GM21423 (cell line): ENCODE measurements around the gene CCDC6.
A peak's percentile ranks its signal among the peaks of the same experiment; 100 is the strongest.
"Not testable (repeated sequence)": the region's sequence is repeated elsewhere in the genome, so short reads cannot be mapped to it uniquely, and the experiment has no call there.

ENCODE experiments used
- ATAC-seq: cut with Tn5 transposase; IDR thresholded peaks from one replicate; pipeline ENCODE4 v1.9.1; 2021; ENCODE audit warnings: mild to moderate bottlenecking, moderate library complexity; ENCODE audit not compliant: unreplicated experiment

The CCDC6 gene

DNA sequence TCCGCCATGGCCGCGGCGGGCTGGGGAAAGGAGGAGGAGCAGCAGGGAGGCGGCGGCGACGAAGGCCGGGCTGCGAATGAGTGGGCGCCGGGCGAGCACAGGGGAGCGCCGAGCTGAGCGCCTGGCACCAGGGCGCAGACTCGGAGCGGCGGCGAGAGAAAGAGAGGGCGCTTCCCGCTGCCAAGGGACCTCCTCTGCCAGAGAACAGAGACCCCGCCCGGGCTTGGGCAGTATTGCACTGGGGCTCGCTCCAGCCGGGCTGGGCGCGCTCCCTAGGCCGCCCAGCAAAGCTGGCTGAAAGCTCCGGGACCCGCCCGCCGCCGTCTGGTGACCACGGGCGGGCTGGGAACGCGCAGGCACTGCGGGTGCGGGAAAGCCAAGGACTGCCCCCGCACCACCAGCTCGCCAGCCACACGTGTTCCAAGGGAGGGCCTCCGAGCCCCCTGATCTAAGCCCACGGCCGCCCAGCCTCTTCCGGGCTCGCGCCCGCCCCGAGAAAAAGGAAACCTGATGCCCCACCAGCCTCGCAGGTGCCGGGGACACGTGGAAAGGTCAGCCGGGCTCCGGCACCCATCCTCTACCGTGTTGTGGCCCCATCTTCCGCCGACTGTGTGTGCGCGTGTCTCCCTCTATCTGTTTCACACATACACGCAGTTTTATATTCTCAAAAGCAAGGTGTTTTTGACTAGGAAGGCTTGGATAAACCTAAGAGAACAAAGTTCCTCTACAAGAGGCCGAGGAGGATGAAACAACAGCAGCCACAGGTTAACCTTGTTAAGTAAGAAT lies at the start of gene CCDC6:
TSS of gene CCDC6 (minus strand) at position 140 of the 786 bp plus-strand sequence. CDS start at position 8, 132 bp downstream.
- peak; percentile 78 for ATAC-seq

DNA sequence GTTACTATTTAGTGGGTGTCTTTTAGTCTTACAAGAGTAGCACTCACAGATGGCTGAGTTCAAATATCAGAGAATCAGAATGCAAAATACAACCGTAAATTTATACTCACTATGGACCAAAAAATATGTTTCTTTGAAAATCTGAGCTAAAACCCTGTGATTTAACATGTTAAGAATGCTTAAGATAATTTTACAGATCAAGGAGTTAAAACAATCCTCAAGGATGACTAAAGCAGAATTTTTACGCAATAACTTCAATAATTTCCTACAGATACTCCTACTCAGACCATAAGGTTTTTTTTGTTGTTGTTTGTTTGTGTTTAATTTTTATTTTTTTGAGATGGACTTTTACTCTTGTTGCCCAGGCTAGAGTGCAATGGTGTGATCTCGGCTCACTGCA lies 47.9 kb upstream of the CCDC6 start:
- no peak for ATAC-seq

DNA sequence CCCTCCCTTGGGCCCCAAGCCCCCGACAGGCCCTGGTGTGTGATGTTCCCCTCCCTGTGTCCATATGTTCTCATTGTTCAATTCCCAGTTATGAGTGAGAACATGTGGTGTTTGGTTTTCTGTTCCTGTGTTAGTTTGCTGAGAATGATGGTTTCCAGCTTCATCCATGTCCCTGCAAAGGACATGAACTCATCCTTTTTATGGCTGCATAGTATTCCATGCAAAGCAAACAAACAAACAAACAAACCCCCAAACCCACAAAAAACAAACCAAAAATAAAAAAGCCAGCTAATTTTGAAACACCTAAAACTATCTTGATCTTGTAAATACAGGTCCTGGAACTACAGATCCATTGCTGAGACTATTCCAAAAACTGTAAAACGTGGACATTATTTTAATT lies 47.4 kb upstream of the CCDC6 start:
- not testable (repeated sequence) for ATAC-seq

DNA sequence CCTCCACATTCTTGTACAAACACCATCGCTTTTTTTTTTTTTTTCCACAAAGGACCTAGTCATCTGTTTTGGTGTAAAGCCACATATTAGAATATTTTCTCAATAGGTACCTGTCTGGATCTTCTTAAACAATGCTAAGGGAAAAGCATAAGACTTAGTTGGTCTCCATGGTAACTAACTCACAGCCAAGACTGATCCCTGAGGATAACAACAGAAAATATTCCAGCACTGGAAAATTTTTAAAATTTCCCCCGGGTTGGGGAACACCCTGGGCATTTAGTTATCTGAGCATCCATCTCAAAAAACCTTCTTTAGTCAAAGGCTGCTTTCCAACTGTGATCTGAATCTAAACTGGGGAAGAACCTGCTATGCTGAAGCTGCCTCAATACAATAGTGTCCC lies 43.7 kb upstream of the CCDC6 start:
- ATAC-seq, result no peak

DNA sequence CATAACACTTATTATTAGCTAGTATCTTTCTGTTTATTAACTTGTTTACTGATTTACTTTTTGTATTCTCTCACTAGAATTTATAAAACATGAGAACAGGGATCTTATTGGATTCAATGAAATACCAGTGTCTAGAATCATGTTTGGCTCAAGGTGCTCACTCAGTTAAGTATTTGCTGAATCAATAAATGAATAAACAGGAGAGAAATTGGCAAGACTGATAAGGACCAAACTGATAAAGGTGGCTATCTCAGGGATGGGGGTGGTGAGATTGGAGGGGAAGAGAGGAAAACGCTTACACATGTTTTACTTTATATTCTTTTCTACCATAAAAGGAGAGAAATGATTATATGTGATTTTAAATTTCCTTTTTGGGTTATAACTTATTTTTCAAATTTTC lies 43.3 kb upstream of the CCDC6 start:
- no peak for ATAC-seq

DNA sequence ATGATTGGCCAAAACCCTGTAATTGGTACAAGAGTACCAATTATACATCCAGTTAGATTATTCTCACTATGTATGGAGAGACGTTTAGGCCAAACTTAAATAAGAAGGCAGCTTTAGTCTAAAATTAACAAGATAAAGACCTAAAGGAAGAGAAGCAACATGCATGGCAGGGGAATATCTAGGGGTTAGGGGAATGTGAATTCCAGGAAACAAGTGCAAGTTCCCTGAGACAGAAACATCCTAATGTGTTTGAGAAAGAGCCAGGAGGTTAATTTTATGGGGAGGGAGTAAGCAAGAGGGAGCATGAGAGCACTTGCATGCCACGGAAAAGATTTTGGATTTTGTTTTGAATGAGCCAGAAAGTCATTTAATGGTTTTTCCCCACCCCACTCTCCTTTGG lies 39.6 kb upstream of the CCDC6 start:
- ATAC-seq, result no peak

DNA sequence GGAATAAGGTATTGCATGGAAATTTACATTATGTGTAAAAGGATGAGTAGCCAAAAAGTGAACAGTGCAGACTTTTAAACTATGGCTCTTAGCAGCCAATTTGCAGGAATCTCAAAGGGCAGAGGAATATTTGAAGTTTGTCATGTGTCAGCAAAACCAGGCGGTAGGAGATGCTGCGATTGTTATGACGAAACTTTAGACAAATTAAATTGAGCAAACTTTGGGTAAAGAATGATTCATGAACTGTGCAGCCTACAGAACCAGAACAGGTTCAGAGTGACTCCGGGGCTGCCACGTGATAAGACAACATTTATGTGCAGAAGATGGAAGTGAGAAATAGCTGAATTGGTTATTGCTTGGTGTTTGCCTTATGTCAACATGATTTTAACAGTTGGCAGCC lies 39.2 kb upstream of the CCDC6 start:
- ATAC-seq, result no peak

DNA sequence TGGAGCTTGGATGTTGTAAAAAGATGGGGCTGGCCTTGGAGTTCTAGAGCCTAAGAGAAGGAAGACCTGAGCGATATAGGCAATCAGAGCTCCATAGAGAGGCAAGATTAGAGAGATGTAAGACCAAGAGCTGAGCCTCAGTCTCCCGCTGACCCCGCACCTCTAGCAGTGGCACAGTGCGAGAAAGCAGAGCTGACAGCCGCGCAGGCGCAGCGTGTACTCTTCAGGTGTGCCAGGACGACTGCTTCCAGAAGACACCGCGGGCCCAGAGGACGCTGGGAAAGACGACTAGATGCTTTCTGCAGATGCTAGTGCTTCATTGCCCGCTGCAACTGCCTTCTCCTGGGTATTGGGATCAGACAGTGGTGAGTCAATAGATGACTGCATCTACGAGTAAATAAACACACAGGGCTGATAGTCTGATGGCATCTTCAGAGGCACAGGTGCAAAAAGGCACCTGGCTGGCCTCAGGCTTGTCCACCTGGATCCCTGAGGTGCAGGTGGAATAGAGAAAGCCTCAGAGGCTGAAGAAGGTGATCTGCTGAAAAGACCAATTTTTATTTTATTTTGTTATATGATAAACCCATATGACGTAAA lies 38.1 kb upstream of the CCDC6 start:
- ATAC-seq, result no peak

DNA sequence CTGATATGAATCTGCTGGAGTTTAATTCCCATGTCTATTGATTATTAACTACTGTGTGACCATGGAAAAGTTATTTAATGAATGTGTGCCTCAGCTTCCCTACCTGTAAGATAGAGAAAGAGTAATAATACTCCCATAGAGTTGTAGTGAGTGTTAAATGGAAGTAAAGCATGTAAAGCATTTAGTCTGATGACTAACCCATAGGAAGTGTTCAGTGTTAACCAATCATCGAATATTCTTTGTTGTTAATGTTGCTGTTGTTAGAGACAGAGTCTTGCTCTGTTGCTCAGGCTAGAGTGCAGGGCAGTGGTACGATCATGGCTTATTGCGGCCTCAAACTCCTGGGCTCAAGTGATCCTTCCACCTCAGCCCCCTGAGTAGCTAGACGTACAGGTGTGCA lies 36.2 kb upstream of the CCDC6 start:
- ATAC-seq, result no peak

DNA sequence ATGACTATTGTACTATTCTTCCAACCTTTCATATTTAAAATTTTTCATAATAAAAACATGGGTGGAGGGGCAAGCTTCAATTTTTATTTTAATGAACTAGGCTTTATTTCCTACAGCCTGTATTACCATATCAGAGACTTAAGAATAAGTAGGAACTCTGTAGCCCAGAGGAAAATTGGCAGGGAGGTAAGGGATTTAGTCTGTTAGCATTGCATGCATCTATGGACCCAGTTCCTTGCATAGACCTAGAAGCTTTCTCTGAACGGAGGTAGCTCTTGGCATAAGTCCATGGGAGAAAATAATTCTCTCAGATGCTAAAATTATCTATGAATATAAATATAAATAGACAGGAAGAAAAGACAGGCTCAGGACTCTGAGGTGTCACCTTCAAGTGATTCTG lies 31.4 kb upstream of the CCDC6 start:
- no peak for ATAC-seq

DNA sequence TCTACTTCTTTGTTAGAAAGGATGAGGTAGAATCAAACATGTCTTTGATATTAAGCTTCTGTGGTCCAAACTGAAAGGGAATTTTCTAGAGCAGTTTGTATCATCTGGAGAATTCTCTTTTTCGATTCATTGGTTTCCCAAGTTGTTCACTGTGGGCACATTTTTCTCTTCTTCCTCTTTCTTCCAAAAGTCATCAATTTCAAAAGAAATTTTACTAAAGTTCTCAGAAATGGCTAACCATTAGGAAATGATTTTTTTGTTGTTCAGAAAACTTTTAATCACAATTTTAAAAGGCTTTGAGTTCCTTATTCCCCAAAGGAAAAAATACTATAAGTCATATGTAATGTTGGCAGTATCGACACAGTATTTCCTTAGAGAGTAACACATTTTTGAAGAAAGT lies 28.3 kb upstream of the CCDC6 start:
- no peak for ATAC-seq

DNA sequence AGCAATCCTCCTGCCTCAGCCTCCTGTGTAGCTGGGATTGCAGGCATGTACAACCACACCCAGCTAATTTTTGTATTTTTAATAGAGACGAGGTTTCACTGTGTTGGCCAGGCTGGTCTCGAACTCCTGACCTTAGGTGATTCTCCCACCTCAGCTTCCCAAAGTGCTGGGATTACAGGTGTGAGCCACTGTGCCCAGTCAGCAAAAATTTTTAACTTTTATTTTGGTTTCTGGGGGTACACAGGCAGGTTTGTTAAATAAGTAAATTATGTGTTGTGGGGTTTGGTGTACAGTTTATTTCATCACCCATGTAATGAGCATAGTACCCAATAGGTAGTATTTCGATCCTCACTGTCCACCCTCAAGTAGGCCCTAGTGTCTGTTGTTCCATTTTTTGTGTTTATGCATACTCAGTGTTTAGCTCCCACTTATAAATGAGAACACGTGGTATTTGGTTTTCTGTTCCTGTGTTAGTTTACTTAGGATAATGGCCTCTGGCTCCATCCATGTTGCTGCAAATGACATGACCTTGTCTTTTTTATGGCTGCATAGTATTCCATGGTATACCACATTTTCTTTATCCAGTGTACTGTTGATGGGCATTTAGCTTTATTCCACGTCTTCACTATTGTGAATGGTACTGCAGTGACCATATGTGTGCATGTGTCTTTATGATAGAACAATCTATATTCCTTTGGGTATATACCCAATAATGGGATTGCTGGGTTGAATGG lies 24.6 kb upstream of the CCDC6 start:
- ATAC-seq, result not testable (repeated sequence)

DNA sequence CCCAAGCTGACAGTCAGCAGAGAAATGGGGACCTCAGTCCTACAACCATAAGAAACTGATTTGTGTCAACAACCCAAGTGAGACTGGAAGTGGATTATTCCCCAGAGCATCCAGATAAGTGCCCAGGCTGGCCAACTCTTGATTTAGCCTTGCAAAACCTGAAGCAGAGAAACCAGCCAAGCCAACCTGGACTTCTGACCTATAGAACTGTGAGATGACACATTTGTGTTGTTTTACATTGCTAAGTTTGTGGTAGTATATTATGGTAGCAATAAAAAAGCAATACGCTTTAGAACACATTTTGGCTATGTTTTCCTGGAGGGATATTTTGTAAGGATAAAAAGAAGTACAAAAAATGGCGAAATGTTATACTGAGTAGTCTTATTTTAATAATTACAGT lies 19.7 kb upstream of the CCDC6 start:
- no peak for ATAC-seq

DNA sequence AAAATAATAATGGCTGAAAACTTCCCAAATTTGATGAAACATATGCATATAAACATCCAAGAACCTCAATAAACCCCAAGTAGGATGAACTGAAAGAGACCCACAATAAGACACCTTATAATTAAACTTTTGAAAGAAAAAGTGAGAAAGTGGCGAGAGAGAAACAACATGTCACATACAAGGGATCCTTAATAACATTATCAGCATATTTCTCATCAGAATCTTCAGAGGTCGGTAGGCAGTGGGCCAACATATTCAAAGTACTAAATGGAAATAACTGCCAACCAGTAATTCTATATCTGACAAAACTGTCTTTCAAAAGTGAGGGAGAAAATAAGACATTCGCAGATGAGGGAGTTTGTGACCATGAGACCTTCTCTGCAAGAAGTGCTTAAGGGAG lies 16.6 kb upstream of the CCDC6 start:
- ATAC-seq, result no peak

DNA sequence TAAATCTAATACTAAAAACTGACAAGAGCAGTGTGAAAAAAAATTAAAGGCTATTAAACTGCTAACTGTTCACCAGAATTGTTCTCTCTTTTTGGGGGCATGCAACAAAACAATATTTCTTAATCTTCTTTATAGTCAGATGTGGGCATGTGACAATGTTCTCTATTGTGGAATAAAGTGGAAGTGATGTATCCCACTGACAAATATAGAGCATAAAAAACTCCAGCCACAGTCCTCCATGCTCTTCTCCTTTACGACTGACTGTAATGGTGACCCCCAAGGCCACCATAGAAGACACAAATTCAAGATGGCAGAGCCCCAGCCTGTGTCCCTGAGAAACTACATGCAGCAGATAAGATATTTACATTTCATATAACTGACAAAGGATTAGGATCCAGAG lies 11.6 kb upstream of the CCDC6 start:
- no peak for ATAC-seq

DNA sequence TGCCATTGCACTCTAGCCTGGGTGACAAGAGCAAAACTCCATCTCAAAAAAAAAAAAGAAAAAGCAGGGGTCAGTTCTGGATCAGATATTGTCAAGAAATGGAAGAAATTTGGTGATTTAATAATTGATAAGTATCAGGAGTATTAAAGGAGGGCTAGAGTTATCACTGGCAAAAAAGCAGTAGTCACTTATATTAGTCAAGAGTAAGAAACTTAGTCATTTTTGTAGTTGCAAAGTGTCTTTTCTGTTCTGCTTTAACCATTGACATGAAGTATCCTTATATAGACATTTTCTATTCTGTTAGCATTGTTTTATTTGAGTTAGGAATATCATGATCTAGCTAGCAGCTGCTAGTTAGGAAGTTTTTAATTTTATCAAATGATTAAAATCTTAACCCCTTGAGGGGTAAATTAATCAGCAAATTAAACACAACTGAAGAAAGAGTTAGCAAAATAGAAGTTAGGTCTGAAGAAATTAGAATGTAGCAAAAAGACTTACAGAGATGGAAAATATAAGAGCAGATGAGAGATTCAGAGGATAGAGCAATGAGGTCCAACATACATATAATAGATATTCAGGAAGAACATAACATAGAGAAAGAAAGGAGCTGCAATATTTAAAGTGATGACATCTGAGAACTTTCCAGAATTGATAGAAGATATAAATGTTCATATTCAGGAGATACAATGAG lies 7.3 kb upstream of the CCDC6 start:
- ATAC-seq, result no peak

DNA sequence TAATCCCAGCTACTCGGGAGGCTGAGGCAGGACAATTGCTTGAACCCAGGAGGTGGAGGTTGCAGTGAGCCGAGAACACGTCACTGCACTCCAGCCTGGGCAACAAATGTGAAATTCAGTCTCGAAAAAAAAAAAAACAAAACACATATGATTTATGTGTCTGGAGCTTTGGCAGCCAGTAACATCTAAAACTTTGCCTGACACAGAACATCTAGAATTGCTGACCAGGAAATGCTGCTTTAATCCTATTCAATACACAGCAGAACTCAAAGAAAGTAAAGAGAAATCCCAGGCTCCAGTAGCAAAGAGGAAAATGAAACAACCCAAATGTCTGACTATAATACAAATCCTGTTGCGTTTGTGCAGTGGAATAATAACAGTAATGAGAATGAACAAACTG lies 4.5 kb upstream of the CCDC6 start:
- ATAC-seq, result no peak

DNA sequence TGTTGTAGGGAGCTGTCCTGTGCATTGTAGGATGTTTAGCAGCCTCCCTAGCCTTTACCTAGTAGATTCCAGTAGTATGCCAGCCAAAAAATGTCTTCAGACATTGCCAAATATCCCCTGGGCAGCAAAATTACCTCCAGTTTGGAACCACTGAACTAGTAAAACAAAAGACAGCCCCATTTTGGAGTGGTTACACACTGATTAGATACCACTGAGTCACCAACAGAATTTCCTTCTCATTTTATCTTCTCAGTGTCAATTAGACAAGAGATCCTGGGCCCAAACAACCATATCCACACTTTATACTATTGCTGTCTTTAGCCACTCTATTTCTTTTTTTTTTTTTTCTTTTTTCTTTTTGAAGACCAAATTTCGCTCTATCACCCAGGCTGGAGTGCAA lies 3.5 kb upstream of the CCDC6 start:
- ATAC-seq, result no peak

DNA sequence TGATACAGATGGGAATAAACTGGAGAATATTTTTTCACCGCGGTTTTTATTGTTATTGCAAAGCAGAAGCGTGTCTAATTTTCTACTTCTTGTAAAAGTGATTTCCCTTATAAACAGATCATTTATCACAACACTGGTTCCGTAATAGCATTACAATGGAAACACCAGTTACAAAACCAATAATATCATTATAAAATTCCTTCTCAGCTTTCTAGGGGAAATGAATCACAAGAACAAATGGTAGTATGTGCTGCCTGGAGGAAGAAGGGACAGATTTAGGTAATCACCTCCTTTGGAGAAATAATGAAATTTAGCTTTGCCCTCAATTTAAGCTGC lies 2.4 kb upstream of the CCDC6 start:
- no peak for ATAC-seq

DNA sequence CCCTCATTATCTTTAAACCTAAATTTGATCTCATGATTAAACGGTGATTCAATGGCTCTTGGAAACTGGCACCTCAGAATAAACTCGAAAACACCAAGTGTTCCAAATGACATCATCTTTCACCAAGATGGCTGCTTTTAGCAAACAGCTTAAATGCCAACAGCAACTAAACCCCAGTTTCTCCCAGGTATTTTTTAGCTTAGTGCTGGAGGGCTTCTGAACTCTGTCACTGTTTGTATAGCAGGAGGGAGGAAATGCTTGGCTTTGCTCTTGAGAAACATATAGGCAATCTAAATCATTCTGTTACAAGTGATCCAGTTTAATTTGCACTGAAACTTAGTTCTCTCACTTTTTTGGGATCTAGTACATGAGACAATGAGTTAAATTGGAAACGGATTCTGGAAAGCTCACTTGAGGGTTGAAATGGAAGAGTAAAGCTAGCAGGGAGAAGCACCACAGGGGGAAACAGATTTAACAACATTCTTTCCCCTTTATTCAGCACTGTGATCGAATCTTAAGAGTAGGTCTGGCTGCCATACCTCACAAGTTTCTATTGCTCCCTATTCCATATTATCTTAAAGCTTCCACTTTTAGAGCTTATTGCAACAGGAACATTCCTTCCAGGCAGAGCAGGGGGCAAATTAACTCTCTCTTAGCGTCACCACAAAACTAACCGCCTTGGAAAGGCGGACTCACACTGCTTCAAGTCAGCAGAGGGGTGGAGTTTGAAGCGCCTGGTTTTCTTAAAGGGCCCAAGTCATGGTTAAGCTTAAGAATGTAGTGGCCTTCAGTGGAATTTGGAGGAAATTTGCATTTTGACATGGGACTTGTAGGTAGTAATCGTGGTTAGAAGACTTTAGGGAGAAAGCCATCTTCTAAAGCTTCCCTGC lies 1.8 kb upstream of the CCDC6 start:
- peak; percentile 30 for ATAC-seq

DNA sequence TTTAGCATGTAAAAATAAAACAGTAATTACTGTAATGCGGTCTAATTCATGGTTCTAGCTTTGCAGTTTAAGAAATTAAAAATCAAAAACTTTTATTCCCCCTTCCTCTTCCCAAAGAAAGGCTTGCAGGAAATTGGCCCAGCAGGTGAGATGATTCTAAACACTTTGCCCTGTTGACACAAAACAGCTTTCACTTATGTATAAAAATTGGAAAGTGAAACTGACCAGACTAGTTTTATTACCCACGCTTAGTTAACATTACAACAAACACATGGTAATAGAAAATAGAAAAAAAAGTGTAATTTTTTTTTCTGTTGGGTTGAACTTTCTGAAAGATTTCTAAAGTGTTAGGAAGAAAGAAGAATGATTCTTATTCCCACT lies 1.2 kb upstream of the CCDC6 start:
- ATAC-seq, result no peak
